ENCODE data around the gene SYDE2.

The SYDE2 gene

DNA sequence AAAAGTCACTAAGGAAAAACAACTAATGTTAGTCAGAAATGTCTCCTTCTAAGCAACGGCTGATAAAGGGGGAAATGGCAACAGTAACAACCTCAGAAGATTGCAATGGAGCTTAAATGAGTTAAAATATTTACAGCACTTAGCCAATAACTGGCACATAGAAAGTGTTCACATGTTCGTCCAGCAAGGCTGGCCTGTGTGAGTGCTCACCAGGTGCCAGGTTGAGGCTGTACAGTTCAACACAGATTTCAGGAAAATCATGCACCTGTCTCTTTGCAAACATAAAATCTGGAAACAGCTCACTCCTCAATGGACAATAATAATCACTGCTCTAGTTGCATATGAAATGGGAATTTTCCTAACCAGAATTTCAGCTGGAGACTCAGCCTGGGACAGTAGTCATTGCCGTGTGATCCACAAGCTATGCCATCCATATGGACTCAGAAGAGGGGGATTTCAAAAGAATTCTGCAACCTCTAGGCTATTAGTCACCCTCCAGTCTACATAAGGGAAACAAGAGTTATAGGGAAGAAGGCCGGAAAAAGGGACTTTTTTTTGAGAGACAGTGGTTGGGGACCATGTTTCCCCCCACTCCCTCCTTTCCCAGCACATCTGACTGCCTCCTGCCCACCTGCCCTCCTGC lies 68.6 kb downstream of the SYDE2 start:
- TF ChIP-seq, protein P1, sequence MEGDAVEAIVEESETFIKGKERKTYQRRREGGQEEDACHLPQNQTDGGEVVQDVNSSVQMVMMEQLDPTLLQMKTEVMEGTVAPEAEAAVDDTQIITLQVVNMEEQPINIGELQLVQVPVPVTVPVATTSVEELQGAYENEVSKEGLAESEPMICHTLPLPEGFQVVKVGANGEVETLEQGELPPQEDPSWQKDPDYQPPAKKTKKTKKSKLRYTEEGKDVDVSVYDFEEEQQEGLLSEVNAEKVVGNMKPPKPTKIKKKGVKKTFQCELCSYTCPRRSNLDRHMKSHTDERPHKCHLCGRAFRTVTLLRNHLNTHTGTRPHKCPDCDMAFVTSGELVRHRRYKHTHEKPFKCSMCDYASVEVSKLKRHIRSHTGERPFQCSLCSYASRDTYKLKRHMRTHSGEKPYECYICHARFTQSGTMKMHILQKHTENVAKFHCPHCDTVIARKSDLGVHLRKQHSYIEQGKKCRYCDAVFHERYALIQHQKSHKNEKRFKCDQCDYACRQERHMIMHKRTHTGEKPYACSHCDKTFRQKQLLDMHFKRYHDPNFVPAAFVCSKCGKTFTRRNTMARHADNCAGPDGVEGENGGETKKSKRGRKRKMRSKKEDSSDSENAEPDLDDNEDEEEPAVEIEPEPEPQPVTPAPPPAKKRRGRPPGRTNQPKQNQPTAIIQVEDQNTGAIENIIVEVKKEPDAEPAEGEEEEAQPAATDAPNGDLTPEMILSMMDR (IDR thresholded peaks at IDR 0.05; ENCODE audit: insufficient read depth, low read length, missing control alignments), result no peak
- ChIA-PET POLR2A (no interaction called here), CTCF (interaction anchor here (1.0 to 1.2 kb wide), 2 partner anchors 9 to 122 kb away, joined by 3 to 6 read pairs; no protein-coding TSS in a partner anchor)
- H3K4me3 ChIP-seq (ENCODE audit: low read depth, low read length), result no peak overlapping the region
- no peak for DNase-seq (ENCODE audit: low read depth, low spot score)

DNA sequence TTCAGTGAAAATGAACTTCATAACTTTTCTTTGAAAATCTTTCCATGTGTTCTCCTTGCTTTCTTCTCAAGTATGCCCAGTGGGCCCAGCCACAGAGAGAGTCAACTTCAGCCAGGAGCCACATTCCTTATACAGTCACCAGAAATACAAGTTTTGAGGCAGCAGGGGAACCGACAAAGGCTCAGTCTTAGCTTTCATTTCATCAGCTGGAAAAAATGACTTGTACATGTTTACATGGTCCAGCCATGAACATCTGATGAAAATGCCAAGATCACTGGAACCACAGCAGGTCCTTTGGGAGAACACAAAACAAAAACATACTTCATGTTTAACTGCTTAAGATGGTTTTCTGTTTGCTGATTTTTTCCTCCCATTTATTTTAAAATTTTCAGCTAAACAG lies 72.5 kb downstream of the SYDE2 start:
- TF ChIP-seq, protein P1 (IDR thresholded peaks at IDR 0.05; ENCODE audit: insufficient read depth, low read length, missing control alignments), result no peak
- no peak for DNase-seq (ENCODE audit: low read depth, low spot score)
- no peak overlapping the region for H3K4me3 ChIP-seq (ENCODE audit: low read depth, low read length)
- ChIA-PET POLR2A (no interaction called here), CTCF (interaction anchor here (1.3 to 5.7 kb wide), 4 partner anchors 10 to 131 kb away, joined by 3 to 23 read pairs (median 12); partner anchors contain the start of gene C1orf52)

DNA sequence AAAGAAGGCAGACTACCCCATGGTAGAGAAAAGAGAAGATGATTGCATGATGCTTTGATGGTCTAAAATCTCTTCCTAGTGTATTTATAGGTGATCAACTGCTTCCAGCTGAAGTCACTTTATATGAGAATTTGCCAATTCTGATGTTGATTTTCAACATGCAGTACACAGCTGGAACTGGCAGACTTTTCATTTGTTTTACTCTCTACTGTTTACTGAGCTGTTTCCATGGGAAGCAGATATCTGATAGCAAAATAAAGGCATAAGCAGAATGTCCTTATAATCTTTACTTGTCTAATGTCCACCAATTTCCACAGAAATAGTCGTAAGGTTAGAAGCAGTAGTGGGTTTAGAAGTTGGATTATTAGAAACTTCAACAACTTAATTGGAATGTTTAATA lies 74.9 kb downstream of the SYDE2 start:
- TF ChIP-seq, protein P1 (IDR thresholded peaks at IDR 0.05; ENCODE audit: insufficient read depth, low read length, missing control alignments), result no peak
- POLR2A ChIA-PET, result no interaction called here
- no peak overlapping the region for H3K4me3 ChIP-seq (ENCODE audit: low read depth, low read length)
- DNase-seq (ENCODE audit: low read depth, low spot score), result no peak
- CTCF ChIA-PET, result interaction anchor here (3.2 to 5.7 kb wide), 2 partner anchors 128 to 133 kb away, joined by 13 to 23 read pairs; partner anchors contain the start of gene C1orf52

DNA sequence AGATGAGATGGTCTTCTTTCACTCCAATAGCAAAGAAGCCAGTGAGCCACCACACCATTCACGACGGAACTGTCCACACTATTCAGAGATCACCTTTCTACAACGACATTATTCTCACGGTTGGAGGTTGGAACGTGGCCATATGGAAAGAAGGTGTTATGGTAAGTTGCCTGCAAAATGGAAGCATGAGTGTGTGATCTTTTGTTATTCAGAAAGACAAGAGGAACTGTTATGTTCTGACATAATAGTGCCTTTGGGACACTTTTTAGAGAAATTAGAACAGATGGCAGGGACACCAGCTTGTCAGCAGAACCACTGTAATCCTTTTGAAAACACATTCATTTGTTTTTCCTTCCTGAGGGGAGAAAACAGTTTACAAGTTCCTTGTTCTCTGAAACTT lies 76.7 kb downstream of the SYDE2 start:
- CTCF ChIA-PET, result interaction anchor here (1.6 to 5.7 kb wide), 3 partner anchors 15 to 135 kb away, joined by 5 to 23 read pairs (median 13); partner anchors contain the start of gene C1orf52
- no peak for DNase-seq (ENCODE audit: low read depth, low spot score)
- TF ChIP-seq, protein P1 (IDR thresholded peaks at IDR 0.05; ENCODE audit: insufficient read depth, low read length, missing control alignments), result no peak
- POLR2A ChIA-PET, result no interaction called here
- no peak overlapping the region for H3K4me3 ChIP-seq (ENCODE audit: low read depth, low read length)

DNA sequence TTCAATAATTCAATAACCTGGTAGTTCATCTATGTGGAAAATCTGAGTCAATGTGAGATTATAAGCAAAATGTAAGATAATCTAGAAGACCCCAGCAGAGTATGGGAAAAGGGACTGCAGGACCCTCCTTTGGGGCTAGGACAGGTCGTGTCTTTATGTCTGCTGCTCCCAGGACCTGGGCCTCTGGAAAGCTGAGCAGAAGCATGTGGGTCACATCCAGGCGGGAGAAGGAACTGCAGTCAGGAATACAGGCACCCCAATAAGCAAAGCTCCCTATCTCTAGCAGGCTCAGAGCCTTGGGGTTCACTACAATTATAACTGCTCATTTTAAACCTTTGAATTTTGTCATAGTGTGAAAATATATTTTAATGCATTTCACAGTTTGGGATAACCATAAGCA lies 78.6 kb downstream of the SYDE2 start:
- H3K4me3 ChIP-seq (ENCODE audit: low read depth, low read length), result no peak overlapping the region
- TF ChIP-seq, protein P1 (IDR thresholded peaks at IDR 0.05; ENCODE audit: insufficient read depth, low read length, missing control alignments), result no peak
- DNase-seq (ENCODE audit: low read depth, low spot score), result no peak
- ChIA-PET POLR2A (no interaction called here), CTCF (interaction anchor here (1.1 kb wide), 1 partner anchor 136 kb away, joined by 7 read pairs; the partner anchor contains the start of gene C1orf52)

DNA sequence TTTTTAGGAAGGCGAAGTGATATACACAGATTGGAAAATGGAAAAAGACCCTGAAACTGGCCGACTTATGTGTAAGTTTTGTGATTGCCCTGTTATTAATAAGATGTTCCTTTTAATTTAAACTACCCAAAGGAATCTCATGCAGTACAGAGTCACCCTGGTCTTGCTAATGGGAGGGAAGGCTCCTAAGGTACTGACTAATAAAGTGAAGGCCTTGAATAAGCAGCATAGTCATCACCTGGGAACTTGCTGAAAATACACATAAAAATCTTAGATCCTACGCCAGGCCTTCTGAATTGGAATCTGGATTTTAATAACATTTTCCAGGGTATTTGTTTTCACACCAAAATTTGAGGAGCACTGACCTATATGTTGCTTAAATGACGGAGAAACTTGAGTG lies 79.1 kb downstream of the SYDE2 start:
- TF ChIP-seq, protein P1 (IDR thresholded peaks at IDR 0.05; ENCODE audit: insufficient read depth, low read length, missing control alignments), result no peak
- H3K4me3 ChIP-seq (ENCODE audit: low read depth, low read length), result no peak overlapping the region
- DNase-seq (ENCODE audit: low read depth, low spot score), result no peak
- CTCF ChIA-PET, result interaction anchor here (1.1 kb wide), 1 partner anchor 137 kb away, joined by 7 read pairs; the partner anchor contains the start of gene C1orf52
- POLR2A ChIA-PET, result no interaction called here
